T1000 (cell line): Measurements from ENCODE around the gene FGFR3.

Experiments used
- DNase-seq: peaks from one replicate; lab custom pipeline; 2025; ENCODE audit warnings: mixed read lengths; lab: John Stamatoyannopoulos, UW

FGFR3 gene

DNA sequence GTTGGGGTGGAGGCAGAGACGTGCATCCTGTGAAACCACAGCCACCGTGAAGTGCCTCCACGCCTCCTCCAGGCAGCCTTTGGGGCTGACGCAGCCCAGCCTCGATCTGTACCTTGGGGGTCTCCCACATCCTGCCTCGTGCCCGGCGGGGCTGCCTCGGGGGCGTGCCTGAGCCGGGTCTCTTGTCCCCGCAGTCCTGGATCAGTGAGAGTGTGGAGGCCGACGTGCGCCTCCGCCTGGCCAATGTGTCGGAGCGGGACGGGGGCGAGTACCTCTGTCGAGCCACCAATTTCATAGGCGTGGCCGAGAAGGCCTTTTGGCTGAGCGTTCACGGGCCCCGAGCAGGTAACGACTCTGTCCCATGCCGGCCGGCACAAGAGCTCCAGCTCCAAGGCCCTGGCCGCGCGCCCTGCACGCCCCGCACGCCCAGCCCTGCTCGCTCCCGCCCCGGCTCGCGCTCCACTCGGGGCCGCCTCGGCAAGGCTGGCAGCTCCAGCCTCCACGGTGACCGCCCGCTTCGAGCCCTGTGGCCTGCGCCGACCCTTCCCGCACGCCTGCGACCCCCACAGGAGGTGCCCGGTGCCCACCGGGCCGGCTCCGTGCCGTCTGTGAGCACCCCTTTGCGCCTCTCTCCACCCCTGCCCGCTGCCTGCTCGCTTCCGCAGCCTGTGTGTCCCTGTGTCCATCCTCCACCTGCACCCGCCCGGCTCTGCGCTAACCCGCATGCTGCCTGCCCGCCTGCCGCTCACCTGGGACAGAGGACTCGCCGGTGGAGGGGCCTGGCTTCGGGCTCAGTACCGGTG lies 9.8 kb downstream of the FGFR3 start:
- no peak for DNase-seq

DNA sequence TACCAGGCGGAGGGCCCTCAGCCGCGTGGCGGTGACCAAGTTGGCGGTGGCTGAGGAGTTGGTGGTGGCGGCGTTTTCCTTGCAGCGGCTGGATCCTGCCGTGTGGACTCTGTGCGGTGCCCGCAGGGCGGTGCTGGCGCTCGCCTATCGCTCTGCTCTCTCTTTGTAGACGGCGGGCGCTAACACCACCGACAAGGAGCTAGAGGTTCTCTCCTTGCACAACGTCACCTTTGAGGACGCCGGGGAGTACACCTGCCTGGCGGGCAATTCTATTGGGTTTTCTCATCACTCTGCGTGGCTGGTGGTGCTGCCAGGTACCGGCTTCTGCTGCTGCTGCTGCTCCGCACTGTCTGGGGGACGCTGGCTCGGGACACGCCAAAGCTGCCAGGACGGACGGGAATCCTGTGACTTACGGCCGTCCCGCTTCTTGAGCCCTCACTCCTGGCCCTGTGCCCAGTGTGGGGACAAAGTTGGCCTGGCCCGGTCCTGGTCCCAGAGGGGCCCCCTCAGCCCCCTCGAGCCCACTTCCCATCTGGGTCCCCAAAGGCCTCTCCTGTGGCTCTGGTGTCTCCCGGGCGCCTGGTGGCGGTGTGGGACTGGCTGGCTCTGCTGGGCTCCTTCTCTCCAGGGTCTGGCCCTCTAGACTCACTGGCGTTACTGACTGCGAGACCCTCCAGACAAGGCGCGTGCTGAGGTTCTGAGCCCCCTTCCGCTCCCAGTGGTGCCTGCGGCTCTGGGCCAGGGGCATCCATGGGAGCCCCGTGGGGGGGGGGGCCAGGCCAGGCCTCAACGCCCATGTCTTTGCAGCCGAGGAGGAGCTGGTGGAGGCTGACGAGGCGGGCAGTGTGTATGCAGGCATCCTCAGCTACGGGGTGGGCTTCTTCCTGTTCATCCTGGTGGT lies 10.7 kb downstream of the FGFR3 start:
- no peak for DNase-seq

DNA sequence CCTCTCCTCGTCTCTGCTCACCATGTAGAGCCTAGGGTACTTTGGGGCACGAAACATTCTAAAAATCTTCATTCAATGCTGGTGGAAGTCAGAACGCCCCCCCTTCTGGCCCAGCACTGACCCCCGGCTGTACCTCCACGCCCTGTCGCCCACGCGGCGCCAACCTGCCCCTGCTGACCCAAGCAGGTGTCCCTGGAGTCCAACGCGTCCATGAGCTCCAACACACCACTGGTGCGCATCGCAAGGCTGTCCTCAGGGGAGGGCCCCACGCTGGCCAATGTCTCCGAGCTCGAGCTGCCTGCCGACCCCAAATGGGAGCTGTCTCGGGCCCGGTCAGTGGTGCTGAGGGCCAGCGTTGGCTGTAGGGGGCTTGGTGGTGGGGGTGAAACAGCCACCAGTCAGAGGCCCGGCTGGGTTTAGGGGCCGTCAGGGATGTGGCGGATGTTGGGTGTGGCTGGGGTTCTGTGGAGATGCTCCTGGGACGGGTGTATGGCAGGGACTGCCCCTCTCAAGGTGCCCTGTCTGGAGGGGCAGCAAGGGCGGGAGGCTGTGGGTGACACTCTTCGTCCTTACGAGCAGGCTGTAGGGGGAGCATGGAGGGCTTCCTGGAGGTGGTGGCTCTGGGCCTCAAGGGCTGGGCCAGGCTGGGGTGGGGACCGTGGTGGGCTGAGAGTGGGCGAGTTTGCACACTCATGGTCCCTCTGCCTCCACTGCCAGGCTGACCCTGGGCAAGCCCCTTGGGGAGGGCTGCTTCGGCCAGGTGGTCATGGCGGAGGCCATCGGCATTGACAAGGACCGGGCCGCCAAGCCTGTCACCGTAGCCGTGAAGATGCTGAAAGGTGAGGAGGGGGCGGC lies 11.8 kb downstream of the FGFR3 start:
- DNase-seq, result no peak

DNA sequence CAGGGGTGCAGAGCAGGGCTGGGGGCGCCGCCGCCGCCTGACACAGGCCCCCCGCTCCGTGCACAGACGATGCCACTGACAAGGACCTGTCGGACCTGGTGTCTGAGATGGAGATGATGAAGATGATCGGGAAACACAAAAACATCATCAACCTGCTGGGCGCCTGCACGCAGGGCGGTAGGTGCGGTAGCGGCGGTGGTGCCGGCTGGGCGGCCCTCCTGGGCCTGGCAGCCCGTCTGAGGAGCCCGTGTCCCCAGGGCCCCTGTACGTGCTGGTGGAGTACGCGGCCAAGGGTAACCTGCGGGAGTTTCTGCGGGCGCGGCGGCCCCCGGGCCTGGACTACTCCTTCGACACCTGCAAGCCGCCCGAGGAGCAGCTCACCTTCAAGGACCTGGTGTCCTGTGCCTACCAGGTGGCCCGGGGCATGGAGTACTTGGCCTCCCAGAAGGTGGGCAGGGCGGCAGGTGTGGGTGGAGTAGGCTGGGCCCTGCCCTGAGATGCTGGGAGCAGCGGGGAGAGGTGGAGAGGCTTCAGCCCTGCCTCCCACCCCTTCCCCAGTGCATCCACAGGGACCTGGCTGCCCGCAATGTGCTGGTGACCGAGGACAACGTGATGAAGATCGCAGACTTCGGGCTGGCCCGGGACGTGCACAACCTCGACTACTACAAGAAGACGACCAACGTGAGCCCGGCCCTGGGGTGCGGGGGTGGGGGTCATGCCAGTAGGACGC lies 12.6 kb downstream of the FGFR3 start:
- DNase-seq, result no peak

DNA sequence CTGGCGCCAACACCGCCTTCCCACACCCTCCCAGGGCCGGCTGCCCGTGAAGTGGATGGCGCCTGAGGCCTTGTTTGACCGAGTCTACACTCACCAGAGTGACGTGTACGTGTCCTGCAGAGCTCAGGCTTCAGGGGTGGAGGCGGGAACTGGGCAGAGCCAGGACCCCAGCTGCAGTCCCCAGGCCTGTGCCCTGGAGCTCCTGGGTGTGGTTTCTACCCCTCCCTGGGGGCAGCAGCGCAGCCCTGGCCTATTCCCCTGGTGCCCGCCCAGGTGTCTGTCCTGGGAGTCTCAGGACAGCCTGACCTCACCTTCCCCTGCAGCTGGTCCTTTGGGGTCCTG lies 13.1 kb downstream of the FGFR3 start:
- DNase-seq, result no peak

DNA sequence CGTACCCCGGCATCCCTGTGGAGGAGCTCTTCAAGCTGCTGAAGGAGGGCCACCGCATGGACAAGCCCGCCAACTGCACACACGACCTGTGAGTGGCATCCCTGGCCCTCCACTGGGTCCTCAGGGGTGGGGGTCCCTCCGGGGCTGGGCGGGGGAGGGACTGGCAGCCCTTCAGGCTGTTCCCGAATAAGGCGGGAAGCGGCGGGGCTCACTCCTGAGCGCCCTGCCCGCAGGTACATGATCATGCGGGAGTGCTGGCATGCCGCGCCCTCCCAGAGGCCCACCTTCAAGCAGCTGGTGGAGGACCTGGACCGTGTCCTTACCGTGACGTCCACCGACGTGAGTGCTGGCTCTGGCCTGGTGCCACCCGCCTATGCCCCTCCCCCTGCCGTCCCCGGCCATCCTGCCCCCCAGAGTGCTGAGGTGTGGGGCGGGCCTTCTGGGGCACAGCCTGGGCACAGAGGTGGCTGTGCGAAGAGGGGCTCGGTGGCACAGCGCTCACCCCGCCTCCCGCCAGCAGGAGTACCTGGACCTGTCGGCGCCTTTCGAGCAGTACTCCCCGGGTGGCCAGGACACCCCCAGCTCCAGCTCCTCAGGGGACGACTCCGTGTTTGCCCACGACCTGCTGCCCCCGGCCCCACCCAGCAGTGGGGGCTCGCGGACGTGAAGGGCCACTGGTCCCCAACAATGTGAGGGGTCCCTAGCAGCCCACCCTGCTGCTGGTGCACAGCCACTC lies 13.7 kb downstream of the FGFR3 start:
- DNase-seq, result no peak

DNA sequence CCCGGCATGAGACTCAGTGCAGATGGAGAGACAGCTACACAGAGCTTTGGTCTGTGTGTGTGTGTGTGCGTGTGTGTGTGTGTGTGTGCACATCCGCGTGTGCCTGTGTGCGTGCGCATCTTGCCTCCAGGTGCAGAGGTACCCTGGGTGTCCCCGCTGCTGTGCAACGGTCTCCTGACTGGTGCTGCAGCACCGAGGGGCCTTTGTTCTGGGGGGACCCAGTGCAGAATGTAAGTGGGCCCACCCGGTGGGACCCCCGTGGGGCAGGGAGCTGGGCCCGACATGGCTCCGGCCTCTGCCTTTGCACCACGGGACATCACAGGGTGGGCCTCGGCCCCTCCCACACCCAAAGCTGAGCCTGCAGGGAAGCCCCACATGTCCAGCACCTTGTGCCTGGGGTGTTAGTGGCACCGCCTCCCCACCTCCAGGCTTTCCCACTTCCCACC lies 14.3 kb downstream of the FGFR3 start:
- no peak for DNase-seq

DNA sequence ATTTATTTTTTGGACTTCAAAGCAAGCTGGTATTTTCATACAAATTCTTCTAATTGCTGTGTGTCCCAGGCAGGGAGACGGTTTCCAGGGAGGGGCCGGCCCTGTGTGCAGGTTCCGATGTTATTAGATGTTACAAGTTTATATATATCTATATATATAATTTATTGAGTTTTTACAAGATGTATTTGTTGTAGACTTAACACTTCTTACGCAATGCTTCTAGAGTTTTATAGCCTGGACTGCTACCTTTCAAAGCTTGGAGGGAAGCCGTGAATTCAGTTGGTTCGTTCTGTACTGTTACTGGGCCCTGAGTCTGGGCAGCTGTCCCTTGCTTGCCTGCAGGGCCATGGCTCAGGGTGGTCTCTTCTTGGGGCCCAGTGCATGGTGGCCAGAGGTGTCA lies 15.3 kb downstream of the FGFR3 start:
- no peak for DNase-seq

DNA sequence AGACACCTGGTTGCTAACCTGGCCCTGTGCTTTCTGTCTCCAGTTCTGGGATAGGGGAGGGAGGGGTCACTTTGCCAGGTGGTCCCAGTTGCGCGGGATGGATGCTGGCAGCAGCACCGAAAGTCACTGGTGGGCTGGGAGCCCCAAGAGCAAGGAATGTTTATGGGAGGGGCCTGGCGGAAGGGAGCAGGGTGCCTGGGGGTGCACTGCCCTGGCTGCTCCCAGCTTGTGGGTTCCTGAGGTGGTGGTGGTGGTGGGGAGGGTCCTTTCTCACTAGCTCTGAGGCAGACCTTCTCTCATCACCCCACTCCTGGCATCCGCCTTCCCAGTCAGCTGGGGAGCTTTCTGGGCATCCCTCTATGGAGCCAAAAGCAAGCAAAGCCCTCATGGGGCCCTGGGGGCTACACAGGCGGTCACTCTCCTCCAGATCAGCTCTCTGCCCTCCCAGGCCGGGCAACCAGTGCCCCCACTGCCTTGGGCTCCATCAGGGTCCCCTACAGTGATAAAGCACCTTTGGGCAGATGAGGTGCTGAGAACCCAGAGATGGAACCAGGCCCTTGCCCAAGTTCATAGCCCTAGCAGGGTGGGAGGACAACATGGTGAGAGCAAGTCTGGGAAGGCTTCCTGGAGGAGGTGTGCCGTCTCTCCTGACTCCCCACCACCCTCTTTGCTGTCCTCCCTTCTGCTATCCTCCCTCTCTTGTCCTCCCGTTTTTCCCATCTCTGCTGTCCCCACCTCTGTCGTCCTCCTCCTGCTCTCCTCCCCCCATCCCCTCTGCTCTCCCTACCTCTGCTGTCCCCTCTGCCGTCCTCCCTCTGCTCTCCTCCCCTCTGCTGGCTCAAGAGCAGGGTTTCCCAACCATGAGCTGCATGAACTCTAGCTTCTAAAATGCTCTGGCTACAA lies 16.0 kb downstream of the FGFR3 start:
- DNase-seq, result no peak

DNA sequence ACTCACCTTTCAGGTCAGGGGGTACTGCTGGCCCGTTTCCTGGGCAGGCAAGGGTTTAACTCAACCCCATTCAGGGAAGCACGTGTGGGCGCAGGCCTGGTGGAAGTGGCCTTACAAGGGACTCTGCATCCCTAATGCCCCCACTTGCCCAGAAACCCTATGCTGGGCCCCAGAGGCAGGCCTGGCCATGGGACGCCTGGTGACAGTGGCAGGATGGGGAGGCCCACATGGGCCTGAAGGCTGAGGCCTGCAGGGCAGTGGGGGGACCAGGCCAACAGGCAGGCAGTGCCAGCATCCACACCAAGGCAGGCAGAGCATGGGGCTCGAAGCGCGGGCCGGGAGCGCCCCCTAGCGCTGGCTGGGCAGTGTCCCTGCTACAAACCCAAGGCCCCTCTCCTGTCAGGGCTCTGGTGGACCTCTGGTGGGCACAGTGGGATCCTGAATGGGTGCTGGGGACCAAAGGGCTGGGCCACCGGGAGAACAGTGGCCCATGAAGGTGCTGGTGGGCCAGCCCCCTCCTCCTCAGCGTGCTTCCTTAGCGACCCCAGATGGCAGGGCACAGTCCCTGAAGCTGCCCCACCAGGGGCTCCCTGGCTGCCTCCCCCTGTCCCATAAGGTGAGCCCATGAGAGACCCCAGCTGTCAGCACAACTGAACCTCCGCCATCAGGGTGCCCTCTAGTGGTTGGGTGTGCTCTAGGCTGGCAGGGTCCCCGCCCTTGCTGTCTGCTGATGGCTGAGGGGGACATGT lies 16.8 kb downstream of the FGFR3 start:
- peak; percentile 33 for DNase-seq

DNA sequence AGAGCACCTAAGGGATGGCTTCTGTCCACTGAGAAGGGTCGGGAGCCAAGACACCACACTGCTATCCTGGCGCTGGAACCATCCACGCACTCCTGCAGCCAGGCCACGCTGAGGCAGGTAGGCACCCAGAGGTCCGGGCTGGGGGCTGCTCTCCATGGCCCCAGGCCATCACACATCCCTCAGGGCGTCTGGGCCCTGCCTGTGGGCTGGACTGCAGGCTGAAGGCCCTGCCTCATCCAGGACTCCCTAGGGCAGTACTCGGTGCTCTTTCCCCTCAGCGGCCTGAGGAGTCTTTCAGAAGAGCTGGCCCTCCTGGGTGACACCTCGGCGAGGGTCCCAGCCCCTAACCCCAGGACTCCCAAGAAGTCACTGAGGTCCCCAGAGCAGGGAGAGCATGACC lies 17.7 kb downstream of the FGFR3 start:
- DNase-seq, result no peak

DNA sequence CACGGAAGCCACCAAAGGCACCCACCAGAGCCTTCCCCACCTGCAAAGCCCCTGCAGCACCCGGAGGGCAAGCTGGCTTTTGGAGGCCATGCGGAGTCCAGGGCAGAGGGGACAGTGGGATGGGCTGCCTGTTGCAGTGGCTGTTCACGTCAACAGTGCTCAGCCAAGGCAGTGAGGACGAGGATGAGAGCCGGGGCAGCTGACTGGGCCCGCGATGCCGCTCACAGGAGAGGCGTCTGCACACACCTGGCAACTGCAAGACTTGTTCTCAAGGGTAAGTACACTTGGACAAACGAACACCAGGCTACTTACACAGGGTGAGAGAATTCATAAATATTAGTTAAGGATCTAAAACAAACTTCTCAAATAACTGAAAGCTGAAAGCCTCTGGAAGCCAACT lies 19.6 kb downstream of the FGFR3 start:
- no peak for DNase-seq

DNA sequence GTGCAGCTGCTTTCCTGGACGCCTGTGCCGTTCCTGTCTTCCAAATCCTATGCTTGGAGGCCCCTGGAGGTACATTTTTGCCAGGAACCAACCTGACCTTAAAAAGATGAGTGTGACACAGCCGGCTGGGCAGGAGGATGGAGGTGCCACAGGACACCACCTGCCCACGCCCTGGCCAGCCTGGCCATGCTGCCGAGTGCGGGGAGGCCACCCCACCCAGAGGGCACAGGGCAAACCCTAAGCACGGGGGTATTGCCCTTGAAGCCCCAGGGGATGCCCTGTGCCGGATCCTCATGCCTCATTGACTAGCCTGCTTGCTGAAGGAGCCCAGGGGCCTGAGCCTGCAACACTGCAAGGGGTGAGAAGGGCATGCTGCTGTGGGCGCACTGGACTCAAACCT lies 20.1 kb downstream of the FGFR3 start:
- no peak for DNase-seq

DNA sequence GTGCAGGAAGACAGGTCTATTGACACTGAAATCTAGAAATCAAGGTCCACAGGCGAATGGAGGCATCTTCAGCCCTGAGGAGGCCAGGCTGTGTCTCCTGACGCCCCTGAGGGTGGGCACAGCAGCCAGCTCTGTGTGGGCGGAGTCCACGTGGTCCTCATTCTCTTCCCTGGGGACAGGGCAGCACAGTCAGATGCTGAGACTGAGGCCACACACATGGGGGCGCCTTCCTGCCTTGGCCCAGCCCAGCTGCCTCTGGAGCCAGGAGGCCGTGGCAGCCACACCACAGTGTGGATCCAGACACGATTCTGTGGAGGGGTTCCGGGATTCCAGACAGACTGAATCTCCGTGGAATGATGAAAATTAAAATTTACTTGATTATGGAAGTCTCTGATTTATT lies 20.8 kb downstream of the FGFR3 start:
- DNase-seq, result no peak

DNA sequence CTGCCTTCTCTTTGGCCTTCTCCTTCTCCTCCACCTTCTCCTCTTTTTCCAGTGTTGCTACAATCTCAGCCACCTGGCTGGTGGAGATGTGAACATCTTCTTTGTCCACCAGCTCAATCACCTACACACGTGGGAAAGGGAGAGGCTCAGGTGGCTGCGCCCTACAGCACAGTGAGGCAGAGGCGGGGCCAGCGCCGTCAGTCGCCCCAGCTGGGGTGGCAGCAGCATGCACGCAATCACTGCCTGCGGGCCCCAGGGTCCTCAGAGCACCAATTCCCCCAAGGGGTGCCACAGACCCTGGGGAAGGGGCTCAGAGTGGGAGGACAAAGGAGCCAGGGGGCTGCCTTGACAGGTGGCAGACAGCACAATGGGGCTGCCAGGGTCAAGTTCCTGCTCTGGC lies 21.4 kb downstream of the FGFR3 start:
- no peak for DNase-seq

DNA sequence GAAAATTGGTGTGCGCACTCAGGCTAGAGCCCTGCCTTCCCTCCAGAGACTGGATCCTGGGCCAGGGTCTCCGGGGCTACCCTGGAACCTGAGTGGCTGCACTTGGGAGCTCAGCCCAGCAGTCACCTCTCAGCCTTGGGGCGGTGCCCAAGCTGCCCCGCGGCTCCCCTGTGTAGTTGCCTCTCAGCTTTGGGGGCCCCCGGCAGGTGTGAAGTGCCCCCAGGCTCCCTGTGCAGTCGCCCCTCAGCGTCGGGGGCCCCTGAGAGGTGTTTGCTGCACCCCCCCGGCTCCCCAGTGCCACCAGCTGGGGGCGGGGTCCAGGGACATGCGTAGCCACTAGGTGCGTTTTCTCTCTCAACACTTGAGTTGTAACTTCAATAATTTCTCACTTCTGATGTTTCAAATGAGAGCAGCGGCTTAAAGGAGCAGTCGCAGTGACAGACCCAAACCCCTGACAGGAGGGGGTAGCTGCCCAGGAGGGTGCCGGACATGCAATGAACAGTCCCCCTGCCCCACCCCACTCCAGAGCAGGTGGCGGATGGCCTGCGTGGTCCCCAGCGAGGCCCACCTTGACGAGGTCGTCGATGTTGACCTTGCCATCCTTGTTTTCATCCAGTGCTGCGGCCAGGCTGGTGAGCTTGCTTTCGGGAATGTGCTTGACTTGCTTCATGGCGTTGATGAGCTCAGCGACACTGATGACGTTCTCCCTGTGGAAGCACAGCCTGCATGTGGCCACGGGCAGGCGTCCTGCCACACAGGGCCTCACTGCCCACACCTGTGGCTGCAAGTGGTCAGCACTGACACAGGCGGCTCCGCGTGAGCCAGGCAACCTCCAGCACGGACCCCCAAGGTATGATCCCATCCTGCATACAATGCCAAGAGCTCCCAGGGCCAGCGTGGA lies 22.3 kb downstream of the FGFR3 start:
- no peak for DNase-seq

DNA sequence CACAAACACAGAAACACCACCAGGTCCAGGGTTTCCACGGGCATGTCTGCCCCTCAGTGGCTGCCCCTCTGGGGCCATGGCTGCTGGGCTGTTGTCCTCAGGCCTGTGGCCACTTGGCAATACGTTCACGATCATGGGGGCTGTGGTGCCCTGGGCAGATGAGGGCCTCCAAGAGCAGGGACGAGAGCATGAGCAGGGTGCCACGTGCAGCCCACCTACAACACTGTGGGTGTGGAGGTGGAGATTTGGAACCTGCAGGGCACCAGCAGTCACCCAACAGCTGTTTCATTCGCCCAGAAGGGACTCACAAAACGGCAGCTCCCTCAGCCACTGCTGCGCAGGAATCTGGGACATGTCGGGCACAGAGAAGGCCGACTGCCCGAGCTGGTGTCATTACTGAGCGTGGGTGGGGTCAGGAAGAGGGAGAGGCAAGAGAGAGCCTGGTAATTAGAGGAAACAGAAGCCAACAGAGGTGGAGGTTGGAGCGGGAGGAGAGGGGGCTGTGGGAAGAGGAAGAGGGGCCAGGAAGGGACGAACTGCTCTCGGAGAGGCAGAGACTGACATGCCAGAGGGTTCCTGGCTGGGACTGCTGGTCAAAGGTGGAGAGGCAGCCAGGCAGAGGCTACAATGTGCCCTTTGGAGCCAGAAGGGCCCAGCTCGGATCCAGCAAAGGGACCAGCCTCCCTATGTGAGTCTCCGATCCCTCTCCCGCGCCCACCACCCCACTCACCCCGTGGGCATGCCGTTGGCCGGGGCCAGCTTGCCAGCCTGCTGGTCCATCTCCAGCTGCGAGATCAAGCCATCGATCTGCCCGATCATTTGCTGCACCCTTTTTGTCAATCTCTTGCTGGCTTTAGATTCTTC lies 23.1 kb downstream of the FGFR3 start:
- no peak for DNase-seq
